ENCODE measurements around the gene ARHGEF11.

Gene ARHGEF11

DNA sequence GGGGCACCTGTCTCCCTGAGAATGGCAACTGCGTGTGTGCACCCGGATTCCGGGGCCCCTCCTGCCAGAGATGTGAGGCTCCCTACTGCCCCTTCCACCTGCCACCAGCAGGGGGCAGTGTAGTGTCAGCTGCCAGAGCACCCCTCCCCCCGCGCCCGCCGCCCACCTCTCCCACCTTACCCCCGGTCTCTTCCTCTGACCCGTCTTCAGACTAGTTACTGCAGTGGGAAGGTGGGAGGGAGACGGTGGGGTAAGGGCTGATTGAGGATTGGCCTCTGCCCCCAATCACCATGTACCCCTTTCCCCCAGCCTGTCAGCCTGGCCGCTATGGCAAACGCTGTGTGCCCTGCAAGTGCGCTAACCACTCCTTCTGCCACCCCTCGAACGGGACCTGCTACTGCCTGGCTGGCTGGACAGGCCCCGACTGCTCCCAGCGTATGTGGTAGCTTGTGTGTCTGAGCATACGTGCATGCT, 135.2 kb downstream of the ARHGEF11 start:
- DNase-seq (ENCODE audit: low spot score), result peak; percentile 59

DNA sequence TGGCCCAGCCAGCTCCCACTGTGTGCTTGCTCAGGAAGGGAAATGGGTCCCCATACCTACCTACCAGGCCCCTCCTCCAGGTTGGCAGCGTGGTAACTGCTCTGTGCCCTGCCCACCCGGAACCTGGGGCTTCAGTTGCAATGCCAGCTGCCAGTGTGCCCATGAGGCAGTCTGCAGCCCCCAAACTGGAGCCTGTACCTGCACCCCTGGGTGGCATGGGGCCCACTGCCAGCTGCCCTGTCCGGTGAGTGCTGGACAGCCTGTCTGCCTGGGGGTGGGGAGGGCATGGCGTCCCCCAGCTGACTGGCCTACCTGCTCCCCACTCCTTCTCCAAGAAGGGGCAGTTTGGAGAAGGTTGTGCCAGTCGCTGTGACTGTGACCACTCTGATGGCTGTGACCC, 135.9 kb downstream of the ARHGEF11 start:
- no peak for DNase-seq (ENCODE audit: low spot score)

DNA sequence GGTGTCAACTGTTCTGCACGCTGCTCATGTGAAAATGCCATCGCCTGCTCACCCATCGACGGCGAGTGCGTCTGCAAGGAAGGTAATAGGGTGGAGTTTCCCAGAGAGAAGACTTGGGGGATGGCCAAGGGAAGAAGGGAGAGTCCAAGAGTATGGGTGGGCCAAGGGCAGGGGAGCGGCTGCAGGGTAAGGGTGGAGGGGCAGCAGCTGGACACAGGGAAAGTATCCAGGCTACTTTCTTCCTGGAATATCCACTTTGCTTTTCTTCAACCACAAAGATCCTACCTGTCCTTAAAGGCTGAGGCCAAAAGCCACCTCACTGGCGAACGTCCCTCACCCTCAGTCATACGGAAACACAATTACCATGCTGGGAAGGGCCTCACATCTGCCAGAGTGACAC, 136.6 kb downstream of the ARHGEF11 start:
- DNase-seq (ENCODE audit: low spot score), result no peak

DNA sequence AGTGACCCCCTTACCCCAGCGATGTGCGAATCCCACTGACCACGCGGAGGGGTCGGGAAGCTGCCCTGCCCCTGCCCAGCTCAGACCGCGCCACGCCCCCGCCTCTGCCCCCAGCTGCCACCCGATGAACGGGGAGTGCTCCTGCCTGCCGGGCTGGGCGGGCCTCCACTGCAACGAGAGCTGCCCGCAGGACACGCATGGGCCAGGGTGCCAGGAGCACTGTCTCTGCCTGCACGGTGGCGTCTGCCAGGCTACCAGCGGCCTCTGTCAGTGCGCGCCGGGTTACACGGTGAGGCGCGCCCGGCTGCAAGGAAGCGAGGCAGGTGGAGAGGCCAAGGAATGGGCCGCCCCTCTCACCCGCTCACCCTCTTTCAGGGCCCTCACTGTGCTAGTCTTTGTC, 137.0 kb downstream of the ARHGEF11 start:
- DNase-seq (ENCODE audit: low spot score), result no peak

DNA sequence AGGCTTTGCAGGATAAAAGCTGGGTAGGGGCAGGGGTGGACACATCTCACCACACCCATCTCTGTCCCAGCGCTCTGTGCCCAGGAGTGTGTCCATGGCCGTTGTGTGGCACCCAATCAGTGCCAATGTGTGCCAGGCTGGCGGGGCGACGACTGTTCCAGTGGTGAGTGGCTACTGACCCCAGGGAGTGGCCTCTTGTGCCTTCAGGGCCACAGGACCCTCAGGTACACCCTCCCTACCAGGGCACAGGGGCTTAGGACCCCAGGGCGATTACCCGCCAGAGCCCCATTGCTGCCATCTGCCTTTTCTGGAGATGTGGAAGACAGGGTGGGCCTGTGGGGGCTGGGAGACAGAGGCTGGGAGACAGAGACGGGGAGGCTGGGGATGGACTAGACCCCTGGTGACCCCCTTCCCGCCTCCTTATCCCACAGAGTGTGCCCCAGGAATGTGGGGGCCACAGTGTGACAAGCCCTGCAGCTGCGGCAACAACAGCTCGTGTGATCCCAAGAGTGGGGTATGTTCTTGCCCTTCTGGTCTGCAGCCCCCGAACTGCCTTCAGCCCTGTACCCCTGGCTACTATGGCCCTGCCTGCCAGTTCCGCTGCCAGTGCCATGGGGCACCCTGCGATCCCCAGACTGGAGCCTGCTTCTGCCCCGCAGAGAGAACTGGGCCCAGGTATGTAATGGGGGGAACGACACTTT, 139.2 kb downstream of the ARHGEF11 start:
- no peak for DNase-seq (ENCODE audit: low spot score)

DNA sequence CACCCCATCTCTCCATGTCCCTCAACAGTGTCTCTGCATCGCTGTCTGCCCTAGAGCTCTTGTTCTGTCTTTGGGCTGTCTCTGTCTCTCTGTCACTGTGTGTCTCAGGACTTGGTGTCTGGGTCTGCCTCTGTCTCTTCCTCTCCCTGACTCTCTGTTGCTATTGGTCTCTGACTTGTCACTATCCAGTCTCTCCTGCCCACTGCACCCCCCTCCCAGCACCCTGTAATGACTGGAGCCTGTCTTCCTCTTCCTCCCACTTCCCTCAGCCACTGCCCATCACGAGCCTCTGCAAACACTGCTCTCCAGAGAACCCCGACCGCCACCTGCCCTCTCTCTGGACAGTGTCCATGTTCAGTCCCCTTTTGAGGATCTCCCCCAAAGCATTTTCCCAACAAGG, 139.9 kb downstream of the ARHGEF11 start:
- DNase-seq (ENCODE audit: low spot score), result no peak

DNA sequence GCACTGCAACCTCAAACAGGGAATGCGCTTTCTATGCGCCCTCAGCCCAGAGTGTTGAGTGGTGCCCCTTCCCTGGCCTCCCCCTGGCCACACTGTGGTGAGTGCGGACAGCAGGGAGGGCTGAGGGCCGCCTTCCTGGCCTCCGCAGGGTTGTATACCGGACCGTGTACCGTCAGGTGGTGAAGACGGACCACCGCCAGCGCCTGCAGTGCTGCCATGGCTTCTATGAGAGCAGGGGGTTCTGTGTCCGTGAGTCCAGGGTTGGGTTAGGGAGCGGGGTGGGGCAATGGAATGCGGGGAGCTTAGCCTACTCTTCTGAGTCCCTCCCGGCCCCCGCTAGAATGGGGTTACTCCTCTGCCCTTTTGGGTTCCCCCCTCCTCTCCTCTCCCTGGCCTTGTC, 140.4 kb downstream of the ARHGEF11 start:
- no peak for DNase-seq (ENCODE audit: low spot score)

DNA sequence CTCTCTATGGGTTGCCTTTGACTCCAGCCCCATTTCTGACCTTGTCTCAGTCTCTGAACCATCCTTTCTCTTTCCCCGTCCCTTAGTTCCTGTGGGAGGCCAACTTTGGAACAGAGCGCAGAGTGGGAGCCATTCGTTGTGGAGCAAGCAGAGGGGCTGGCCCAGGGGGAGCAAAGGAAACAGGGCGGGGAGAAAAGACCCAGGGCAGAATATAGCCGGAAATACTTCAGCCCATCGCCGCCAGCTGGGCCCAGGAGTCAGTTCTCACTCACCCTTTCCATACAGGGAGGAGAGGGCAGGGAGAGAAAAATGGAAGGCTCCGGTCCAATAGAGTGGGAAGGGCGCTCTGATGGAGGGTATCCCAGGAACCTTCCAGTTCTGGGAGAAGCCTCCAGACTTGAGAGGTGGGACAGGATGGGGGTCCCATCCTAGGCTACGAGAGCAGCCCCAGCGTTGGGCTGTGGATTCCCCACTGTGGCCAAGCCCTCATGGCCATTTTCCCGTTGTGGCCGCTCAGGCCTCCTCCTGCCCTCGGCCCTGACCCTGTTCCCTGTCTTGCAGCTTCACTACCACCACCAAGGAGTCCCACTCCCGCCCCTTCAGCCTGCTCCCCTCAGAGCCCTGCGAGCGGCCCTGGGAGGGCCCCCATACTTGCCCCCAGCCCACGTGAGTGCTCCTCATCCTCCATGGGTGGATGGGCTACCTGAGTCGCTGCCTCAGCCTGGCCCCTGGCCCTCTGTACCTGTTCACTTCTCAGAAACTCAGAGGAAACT, 141.2 kb downstream of the ARHGEF11 start:
- no peak for DNase-seq (ENCODE audit: low spot score)

DNA sequence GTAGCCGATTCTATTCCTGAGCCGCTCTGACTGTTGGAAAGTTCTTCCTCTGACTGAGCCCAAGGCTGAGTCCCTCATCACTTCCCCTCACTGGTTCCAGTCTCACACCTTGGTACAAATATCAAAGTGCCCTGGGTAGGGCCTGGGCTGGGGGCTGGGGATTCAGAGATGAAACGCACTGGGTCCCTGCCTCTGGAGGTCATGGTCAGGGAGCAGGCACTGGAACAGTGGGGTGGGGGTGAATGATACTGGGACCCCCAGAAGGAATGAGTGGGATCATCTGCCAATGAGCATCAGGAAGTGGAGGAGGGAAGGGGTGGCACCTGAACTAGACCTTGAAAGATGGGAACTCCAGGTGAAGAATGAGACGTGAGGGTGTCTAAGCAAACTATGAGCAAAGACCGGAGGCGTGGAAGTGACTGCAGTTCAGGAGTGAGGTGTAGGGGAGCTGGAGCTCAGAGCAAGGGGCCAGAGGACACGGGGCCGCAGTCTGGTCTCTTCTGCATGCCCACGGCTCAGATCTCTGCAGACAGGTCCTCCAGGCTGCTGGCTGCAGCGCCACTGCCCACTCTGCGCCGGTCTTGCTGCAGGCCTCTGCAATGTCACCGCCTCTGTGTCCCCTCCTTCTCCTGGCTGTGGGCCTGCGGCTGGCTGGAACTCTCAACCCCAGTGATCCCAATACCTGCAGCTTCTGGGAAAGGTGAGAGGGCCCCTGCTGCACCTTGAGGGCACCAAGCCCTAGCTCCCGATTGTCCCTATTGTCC, 142.0 kb downstream of the ARHGEF11 start:
- no peak for DNase-seq (ENCODE audit: low spot score)

DNA sequence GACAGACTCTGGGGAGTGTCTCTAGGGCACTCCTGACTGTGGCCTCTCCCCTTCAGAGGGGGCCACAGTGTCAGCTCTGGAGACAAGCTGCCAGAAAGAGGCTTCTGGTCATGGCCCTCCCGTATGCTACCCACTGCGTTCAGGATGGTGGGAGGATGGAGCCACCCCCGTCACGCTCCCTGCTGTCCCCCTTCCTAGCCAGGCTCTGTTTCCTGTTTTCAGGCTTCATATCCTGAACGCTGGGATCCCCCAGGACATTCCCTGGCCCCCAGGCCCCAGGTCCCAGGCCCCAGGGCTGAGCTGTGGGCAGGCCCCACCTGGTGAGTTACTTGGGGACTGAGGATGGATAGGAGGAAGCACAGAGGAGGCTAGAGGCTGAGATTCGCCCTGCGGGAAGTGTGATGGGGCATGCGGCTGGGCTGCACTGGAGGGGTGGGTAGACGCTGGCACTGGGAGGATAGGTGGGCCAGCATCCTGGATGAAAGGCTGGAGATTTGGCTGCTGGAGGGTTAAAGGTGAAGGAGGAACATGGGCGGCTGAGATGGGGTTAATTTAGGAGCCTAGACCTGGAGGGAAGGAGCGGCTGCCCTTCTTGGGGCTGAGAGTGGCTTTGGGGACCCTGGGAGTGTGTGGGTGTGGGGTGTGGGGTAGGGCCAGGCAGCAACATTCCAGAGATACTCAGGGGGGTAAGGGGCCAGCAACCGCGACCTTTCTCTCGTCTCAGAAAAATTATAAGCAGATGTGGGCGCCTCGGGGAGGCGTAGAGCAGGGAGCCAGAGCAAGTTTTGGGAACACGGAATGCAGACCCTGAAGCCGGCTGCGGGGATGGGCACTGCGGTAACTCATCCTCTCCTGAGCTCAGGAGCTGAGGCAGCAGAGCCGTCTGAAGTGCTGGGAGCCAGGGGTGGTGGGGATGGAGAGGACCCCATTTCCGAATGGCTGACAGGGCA, 143.3 kb downstream of the ARHGEF11 start:
- DNase-seq (ENCODE audit: low spot score), result peak; percentile 44

DNA sequence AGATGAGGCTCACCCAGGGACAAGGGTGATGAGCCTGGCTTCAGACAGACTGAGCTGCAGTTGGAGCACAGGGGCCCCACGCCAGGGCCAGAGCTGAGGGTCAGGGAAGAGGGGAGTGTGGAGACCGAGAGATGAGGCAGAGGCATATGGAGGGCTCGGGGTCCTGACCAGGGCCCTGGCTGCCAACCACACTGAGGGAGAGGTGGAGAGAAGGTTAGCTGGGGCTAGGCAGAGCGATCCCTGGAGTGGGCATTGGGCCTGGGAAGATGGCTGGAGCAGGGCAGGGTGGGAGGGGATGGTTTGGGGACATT, 144.0 kb downstream of the ARHGEF11 start:
- no peak for DNase-seq (ENCODE audit: low spot score)

DNA sequence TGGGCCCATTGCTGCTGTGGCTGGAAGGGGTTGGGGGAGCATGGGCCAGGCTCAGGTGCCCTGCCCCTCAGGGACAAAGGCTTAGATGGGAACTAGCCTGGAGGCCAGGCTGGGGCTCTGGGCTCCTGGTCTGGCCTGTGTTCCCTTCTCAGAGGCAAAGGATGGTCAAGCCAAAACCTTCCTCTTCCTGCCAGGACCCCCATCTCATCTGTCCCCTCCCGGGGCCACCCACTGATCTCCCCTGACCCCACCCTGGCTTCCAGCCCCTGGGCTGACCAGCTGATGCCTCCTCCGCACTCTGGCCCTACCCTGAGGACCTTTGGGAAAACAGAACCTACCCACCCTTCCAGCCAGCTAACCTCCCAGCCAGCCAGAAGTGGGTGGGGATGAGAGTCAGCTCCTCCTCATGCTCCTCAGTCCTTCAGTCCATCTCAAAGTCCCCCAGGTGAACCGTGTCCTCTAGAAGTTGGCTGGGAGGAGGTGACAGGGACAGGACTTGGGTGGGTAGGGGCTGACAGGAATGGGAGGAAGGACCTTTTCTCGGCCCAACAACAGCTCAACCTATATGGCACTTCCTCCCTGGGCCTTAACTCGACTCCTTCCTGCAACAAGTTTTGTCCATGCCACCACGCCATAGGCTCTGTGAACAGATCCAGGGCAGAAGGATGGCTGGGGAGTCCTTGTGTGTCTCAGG, 144.5 kb downstream of the ARHGEF11 start:
- DNase-seq (ENCODE audit: low spot score), result no peak

DNA sequence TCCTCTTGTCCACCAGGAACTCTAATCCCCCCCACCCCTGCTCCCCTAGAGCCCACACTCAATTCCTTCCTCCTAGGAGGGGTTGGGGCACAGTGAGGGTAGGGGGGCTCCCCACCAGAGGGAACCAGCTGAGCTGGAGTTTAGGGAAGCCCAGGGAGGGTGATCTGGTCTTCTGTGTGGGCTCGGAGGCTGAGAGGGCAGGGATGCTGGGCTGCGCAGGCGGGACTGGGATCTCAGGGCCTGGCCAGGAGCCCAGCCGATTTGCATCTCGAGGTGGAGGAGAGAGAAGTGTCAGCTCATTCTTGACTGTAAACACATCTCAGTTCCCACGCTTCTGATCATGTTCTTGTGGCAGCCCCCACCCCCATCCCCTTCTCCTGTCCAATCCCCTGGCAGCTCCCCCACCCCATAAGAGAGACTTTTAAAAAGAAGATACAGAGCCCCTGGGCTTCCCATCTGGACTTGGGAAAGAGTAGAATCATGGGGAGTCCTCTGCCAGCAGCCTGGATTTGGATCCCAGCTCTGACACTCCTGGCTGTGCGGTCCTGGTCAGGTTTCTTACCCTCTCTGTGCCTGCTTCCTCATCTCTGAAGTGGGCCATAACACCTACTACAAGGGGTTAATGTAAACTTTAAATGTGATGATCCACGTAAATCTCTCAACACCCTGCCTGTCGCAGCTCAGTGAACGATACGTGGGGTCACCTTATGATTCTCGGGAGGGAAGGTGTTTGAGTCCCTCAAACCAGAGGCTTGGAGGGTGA, 145.4 kb downstream of the ARHGEF11 start:
- DNase-seq (ENCODE audit: low spot score), result no peak

DNA sequence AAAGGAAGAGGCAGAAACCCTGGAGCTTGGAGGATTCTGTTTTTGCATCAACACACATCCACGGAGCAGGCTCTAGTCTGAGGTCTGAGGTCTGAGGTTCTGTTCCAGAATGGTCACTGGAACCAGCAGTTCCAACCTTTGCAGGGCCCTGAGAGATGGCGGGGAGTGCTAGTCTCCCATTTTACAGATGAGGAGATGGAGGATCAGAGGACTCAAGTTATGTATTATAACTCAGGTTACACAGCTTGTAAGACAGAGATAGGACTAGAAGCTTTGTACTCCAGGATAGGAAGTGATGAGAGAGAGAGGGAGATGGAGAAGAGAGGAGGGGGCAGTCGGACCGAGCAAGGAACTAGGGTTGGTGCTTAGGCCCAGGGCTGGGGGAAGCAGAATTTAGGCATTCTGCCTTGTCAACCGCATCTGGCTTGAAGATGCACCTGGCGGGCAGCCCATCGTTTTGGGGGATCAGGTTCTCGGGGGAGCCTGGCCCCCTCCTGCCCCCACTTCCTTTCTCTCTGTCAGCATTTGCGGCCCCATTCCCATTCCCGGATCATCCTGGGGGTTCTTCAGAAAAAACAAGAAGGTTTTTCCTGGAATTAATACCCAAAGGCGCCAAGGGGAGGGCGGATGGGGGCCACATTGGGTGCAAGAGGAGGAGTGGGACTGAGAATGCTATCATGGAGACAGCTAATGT, 146.4 kb downstream of the ARHGEF11 start:
- DNase-seq (ENCODE audit: low spot score), result no peak

DNA sequence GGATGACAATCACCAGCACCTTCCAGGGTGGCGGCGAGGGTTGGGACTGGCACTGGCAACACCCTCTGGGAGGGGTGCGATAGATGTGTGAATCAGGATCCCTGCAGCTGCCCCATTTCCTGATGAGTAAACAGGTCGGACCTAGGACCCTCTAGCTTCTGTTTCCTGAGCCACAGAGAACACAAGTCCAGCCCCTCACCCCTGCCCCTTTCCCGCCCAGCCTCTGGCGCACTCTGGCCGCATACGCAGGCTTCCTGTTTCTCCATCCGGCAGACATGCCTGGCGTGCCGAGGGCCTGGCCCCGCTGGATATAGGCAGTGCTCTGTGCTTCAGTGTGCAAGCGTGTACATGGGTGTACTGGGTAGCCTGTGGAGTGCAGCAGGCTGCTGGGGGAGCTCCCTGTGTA, 147.4 kb downstream of the ARHGEF11 start:
- no peak for DNase-seq (ENCODE audit: low spot score)

DNA sequence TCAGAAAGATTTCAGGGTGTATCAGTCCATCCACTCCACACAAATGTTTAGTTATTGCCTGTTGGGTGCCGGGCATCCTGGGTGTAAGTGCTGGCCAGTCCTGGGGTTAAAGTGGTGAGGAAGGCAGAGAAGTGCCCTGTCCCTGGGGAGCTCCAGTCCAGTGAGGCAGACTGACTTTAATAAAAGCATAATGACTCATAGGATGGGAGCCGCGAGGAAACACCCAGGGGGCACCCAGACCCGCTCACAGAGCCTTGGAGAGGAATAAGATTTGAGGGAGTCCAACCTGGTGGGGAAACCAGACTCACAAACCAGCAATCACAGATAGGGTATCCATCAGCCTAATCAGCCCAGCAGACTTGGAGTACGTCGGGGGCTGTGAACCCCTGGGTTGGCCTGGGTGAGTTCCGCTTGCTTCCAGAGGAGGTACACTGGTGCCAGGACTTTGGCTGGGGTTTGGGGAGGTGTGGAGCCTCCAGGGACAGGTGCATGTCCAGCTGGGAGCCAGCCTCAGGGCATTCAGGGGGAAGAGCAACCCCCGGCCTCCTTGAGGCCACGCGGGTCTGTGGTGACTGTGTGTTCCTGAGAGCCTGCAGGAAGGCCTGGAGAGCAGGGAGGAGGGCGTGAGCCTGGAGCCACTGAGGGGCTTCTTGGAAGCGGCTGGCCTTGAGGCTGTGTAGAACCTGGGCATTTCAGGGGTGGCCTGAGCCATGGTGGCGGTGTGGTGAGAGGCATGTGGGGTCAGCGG, 148.3 kb downstream of the ARHGEF11 start:
- DNase-seq (ENCODE audit: low spot score), result peak; percentile 50

DNA sequence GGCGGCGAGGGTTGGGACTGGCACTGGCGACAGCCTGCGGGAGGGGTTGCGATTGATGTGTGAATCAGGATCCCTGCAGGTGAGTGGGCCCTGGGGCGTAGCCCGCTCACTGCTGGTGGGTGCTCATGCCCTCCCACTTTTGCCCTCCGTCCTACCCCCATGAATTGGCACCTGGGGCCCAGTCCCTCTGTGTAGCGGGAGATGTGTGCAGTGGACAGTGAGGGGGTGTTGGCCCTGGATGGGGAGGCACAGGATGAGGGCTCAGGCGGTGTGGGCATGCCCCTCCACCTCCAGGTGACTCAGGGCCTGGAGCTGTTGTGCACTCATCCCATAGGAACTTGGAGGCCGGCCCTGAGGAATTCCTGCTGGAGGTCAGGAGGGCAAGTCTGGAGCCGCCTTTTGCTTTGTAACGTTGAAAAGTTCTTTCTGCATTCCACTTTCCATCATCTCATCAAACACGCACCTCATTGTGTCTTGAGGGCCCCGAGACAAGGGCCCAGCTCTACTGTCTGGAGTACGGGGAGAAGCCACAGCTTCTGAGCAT, 149.0 kb downstream of the ARHGEF11 start:
- peak; percentile 96 for DNase-seq (ENCODE audit: low spot score)

DNA sequence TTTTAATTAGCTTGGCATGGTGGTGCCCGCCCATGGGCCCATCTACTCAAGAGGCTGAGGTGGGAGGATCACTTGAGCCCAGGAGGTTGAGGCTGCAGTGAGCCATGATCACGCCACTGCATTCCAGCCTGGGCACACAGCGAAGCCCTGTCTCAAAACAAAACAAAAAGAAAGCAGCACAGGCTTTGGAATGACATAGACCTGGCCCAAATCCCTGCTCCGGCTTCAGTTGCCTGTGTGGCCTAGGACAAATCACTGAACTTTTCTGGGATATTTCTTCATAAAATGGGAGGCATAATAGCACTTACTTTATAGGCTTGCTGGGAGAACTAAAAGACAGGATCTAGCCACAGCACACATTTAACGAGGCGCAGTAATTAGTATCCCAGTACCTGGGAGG, 149.6 kb downstream of the ARHGEF11 start:
- no peak for DNase-seq (ENCODE audit: low spot score)

DNA sequence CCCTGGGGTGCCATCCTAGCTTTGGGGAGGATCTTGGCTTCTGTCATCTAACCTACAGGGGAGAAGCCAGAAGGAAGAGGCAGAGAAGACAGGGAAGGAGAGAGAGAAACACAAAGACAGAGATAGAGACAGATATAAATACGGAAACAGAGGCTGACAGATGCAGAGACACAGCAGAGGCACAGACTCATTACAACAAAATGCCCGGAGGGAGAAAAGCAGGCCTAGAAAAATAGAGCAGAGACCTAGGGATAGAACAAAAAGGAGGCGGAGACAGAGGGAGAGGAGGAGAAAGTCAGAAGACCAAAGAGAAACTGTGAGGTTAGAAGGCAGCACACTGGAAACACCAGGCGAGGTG, 150.1 kb downstream of the ARHGEF11 start:
- no peak for DNase-seq (ENCODE audit: low spot score)
